ENCODE measurements around the gene GPR101.

DNA sequence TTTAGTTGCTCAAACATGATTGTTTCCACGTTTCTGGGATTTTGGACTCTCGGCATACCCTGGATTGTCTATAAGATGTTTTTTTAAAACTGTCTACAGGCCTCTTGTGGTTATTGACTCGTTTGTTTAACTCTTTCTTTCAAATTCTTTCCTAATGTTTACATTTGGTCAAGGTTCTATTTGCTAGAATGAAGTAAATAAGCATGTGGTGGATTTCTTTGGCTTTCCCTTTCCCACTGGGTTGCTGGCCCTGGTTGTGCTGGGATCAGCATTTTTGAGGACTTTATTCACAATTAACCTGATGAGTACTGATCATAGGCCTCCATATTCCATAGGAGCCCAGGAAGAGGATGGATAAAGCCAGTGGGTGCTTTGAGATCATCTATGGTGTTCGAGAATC is 11.1 kb upstream of the GPR101 start:
- TF ChIP-seq, protein P1, sequence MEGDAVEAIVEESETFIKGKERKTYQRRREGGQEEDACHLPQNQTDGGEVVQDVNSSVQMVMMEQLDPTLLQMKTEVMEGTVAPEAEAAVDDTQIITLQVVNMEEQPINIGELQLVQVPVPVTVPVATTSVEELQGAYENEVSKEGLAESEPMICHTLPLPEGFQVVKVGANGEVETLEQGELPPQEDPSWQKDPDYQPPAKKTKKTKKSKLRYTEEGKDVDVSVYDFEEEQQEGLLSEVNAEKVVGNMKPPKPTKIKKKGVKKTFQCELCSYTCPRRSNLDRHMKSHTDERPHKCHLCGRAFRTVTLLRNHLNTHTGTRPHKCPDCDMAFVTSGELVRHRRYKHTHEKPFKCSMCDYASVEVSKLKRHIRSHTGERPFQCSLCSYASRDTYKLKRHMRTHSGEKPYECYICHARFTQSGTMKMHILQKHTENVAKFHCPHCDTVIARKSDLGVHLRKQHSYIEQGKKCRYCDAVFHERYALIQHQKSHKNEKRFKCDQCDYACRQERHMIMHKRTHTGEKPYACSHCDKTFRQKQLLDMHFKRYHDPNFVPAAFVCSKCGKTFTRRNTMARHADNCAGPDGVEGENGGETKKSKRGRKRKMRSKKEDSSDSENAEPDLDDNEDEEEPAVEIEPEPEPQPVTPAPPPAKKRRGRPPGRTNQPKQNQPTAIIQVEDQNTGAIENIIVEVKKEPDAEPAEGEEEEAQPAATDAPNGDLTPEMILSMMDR (IDR thresholded peaks at IDR 0.05): no peak
- no peak for TF ChIP-seq EZH2 (IDR thresholded peaks at IDR 0.05; ENCODE audit: borderline replicate concordance, insufficient read depth, low read depth, low read length, poor library complexity, severe bottlenecking)
